SHP77 treated with DMSO at 0.1 percent for 48 hours (cell line): Measurements from ENCODE around the gene ARID5A.
"Not testable (repeated sequence)": the region's sequence is repeated elsewhere in the genome, so short reads cannot be mapped to it uniquely, and the experiment has no call there.

Source experiments
- DNase-seq: peaks from one replicate; lab custom pipeline; 2025; lab: John Stamatoyannopoulos, UW

Gene ARID5A

GRCh38 chr2:96536445-96537065 lies at the start of gene ARID5A:
Gene ARID5A, plus strand, starts transcription at chr2:96536752. Its CDS starts 75 bp downstream, at chr2:96536827.
- DNase-seq: peak; percentile 51

GRCh38 chr2:96489261-96489660 lies 47.3 kb upstream of the ARID5A start:
- DNase-seq: no peak

GRCh38 chr2:96489663-96490062 lies 46.9 kb upstream of the ARID5A start:
- DNase-seq: no peak

- no peak for DNase-seq
Observed at GRCh38 chr2:96491860-96492497, 44.6 kb upstream of the ARID5A start.

GRCh38 chr2:96493072-96493471 lies 43.5 kb upstream of the ARID5A start:
- no peak for DNase-seq

- no peak for DNase-seq
Observed at GRCh38 chr2:96494188-96494587, 42.4 kb upstream of the ARID5A start.

- DNase-seq: no peak
Observed at GRCh38 chr2:96495982-96496629, 40.4 kb upstream of the ARID5A start.

- DNase-seq: no peak
Observed at GRCh38 chr2:96498021-96498431, 38.5 kb upstream of the ARID5A start.

GRCh38 chr2:96498611-96499010 lies 37.9 kb upstream of the ARID5A start:
- DNase-seq: not testable (repeated sequence)

- no peak for DNase-seq
Observed at GRCh38 chr2:96499061-96499960, 37.2 kb upstream of the ARID5A start.

- DNase-seq: no peak
Observed at GRCh38 chr2:96500385-96501066, 36.0 kb upstream of the ARID5A start.

GRCh38 chr2:96501471-96501874 lies 35.1 kb upstream of the ARID5A start:
- DNase-seq: no peak

GRCh38 chr2:96501886-96502810 lies 34.4 kb upstream of the ARID5A start:
- DNase-seq: no peak

GRCh38 chr2:96502891-96503636 lies 33.5 kb upstream of the ARID5A start:
- DNase-seq: no peak

GRCh38 chr2:96503637-96504243 lies 32.8 kb upstream of the ARID5A start:
- DNase-seq: no peak

GRCh38 chr2:96505231-96505889 lies 31.2 kb upstream of the ARID5A start, which contains the start of gene NEURL3:
Gene NEURL3, minus strand, starts transcription at chr2:96505357. Its CDS starts 71 bp downstream, at chr2:96505286.
- DNase-seq: peak; percentile 15

- DNase-seq: no peak
Observed at GRCh38 chr2:96506016-96506906, 30.3 kb upstream of the ARID5A start.

- no peak for DNase-seq
Observed at GRCh38 chr2:96506907-96507240, 29.7 kb upstream of the ARID5A start.
